SJSA1 (cell line): ENCODE results near the gene VPS13A. TPM values are rescaled to one million over a fixed set of nuclear protein-coding genes. Genes with fewer than 3 reads are reported as not detected.

Source experiments
- DNase-seq, 2 experiments: peaks; one replicate each; pipeline ENCODE4 v3.0.0-alpha.2; 2015 to 2020; ENCODE audit warnings: low spot score in 2 of 2, low read depth in 1 of 2
- H3K27ac ChIP-seq: fragments of 250-450 bp; sonication (Bioruptor Pico); 2 replicates; pipeline ENCODE4 v1.5.1; 2020; ENCODE audit warnings: mild to moderate bottlenecking, moderate library complexity
- H3K27me3 ChIP-seq: fragments of 250-450 bp; sonication (Bioruptor Pico); replicated peaks from 2 replicates; pipeline ENCODE4 v1.5.1; 2020; ENCODE audit warnings: mild to moderate bottlenecking, moderate library complexity
- H3K36me3 ChIP-seq: fragments of 250-450 bp; sonication (Bioruptor Pico); 2 replicates; pipeline ENCODE4 v1.5.1; 2020; ENCODE audit warnings: mild to moderate bottlenecking
- H3K4me1 ChIP-seq: fragments of 250-450 bp; sonication (Bioruptor Pico); replicated peaks from 2 replicates; pipeline ENCODE4 v1.6.1; 2021; ENCODE audit warnings: mild to moderate bottlenecking
- H3K4me3 ChIP-seq: fragments of 250-450 bp; sonication (Bioruptor Pico); 2 replicates; pipeline ENCODE4 v1.5.1; 2020; ENCODE audit warnings: mild to moderate bottlenecking
- H3K9me3 ChIP-seq: fragments of 250-450 bp; sonication (Bioruptor Pico); replicated peaks from 2 replicates; pipeline ENCODE4 v1.5.1; 2020; ENCODE audit warnings: mild to moderate bottlenecking
- total RNA-seq: library from RNA; depleted of rRNA; stranded (reverse); fragments of >200 nt; shearing (Covaris generic); gene quantifications from 2 replicates; pipeline ENCODE4 v1.2.3, GENCODE V29; 2014

Gene VPS13A
- total RNA-seq, 1 experiment from 2014 or later: 9.9 TPM

GRCh38 chr9:77291714-77292113, 114.4 kb downstream of the VPS13A start:
- H3K4me1 ChIP-seq: peaks cover 14% of the 10 kb centered on the region
- peak in 1 of 2 experiments; percentile 10 for DNase-seq
- no peaks in the 10 kb centered on the region for H3K27me3 ChIP-seq
- no peaks in the 10 kb centered on the region for H3K36me3 ChIP-seq
- H3K9me3 ChIP-seq: no peaks in the 10 kb centered on the region
- no peak overlapping the region for H3K4me3 ChIP-seq
- H3K27ac ChIP-seq: no peak overlapping the region

- Histone ChIP-seq H3K36me3 (no peaks in the 10 kb centered on the region), H3K27ac (no peak overlapping the region), H3K4me3 (no peak overlapping the region), H3K4me1 (peaks cover 14% of the 10 kb centered on the region), H3K27me3 (no peaks in the 10 kb centered on the region), H3K9me3 (no peaks in the 10 kb centered on the region)
- no peak for DNase-seq
These were observed 116.6 kb downstream of the VPS13A start for GRCh38 chr9:77293949-77294348.

GRCh38 chr9:77304543-77304942, 127.2 kb downstream of the VPS13A start:
- no peaks in the 10 kb centered on the region for H3K36me3 ChIP-seq
- H3K4me1 ChIP-seq: no peaks in the 10 kb centered on the region
- no peaks in the 10 kb centered on the region for H3K9me3 ChIP-seq
- no peaks in the 10 kb centered on the region for H3K27me3 ChIP-seq
- no peak overlapping the region for H3K27ac ChIP-seq
- DNase-seq: no peak
- no peak overlapping the region for H3K4me3 ChIP-seq

GRCh38 chr9:77305622-77306400, 128.5 kb downstream of the VPS13A start:
- H3K27me3 ChIP-seq: no peaks in the 10 kb centered on the region
- no peak for DNase-seq
- H3K27ac ChIP-seq: no peak overlapping the region
- no peaks in the 10 kb centered on the region for H3K9me3 ChIP-seq
- H3K4me1 ChIP-seq: no peaks in the 10 kb centered on the region
- H3K4me3 ChIP-seq: no peak overlapping the region
- no peaks in the 10 kb centered on the region for H3K36me3 ChIP-seq

GRCh38 chr9:77307166-77307565, 129.8 kb downstream of the VPS13A start:
- no peaks in the 10 kb centered on the region for H3K4me1 ChIP-seq
- H3K36me3 ChIP-seq: no peaks in the 10 kb centered on the region
- DNase-seq: no peak
- H3K9me3 ChIP-seq: no peaks in the 10 kb centered on the region
- H3K27ac ChIP-seq: no peak overlapping the region
- no peak overlapping the region for H3K4me3 ChIP-seq
- no peaks in the 10 kb centered on the region for H3K27me3 ChIP-seq

- no peak overlapping the region for H3K27ac ChIP-seq
- no peaks in the 10 kb centered on the region for H3K9me3 ChIP-seq
- no peak overlapping the region for H3K4me3 ChIP-seq
- no peaks in the 10 kb centered on the region for H3K4me1 ChIP-seq
- H3K36me3 ChIP-seq: no peaks in the 10 kb centered on the region
- no peaks in the 10 kb centered on the region for H3K27me3 ChIP-seq
- DNase-seq: no peak
These were observed 138.7 kb downstream of the VPS13A start for GRCh38 chr9:77316058-77316457.

GRCh38 chr9:77325058-77325457, 147.7 kb downstream of the VPS13A start:
- H3K9me3 ChIP-seq: no peaks in the 10 kb centered on the region
- no peak overlapping the region for H3K4me3 ChIP-seq
- no peaks in the 10 kb centered on the region for H3K4me1 ChIP-seq
- H3K27ac ChIP-seq: no peak overlapping the region
- H3K36me3 ChIP-seq: 0 out of 2 replicates have a peak, but pooled peaks cover 3% of the 10 kb centered on the region
- no peak for DNase-seq
- no peaks in the 10 kb centered on the region for H3K27me3 ChIP-seq

- Histone ChIP-seq H3K27ac (no peak overlapping the region), H3K27me3 (no peaks in the 10 kb centered on the region), H3K9me3 (no peaks in the 10 kb centered on the region), H3K4me3 (no peak overlapping the region), H3K4me1 (no peaks in the 10 kb centered on the region), H3K36me3 (0 out of 2 replicates have a peak, but pooled peaks cover 3% of the 10 kb centered on the region)
- DNase-seq: no peak
These were observed 150.8 kb downstream of the VPS13A start for GRCh38 chr9:77328102-77328501.

GRCh38 chr9:77370064-77370463, 192.7 kb downstream of the VPS13A start:
- Histone ChIP-seq H3K27ac (no peak overlapping the region), H3K36me3 (0 out of 2 replicates have a peak, but pooled peaks cover 3% of the 10 kb centered on the region), H3K4me3 (no peak overlapping the region), H3K9me3 (no peaks in the 10 kb centered on the region), H3K27me3 (no peaks in the 10 kb centered on the region), H3K4me1 (peaks cover 5% of the 10 kb centered on the region; the same call in 1 of the 2 replicates)
- no peak for DNase-seq

- no peak overlapping the region for H3K27ac ChIP-seq
- H3K9me3 ChIP-seq: no peaks in the 10 kb centered on the region
- H3K36me3 ChIP-seq: 0 out of 2 replicates have a peak, but pooled peaks cover 3% of the 10 kb centered on the region
- peak in 1 of 2 experiments; percentile 9 for DNase-seq
- H3K4me3 ChIP-seq: no peak overlapping the region
- H3K27me3 ChIP-seq: no peaks in the 10 kb centered on the region
- H3K4me1 ChIP-seq: peaks cover 5% of the 10 kb centered on the region; the same call in 1 of the 2 replicates
These were observed 196.9 kb downstream of the VPS13A start for GRCh38 chr9:77374266-77374665.

GRCh38 chr9:77375956-77376532, 198.7 kb downstream of the VPS13A start:
- Histone ChIP-seq H3K36me3 (0 out of 2 replicates have a peak, but pooled peaks cover under 1% of the 10 kb centered on the region), H3K27ac (no peak overlapping the region), H3K9me3 (no peaks in the 10 kb centered on the region), H3K4me3 (no peak overlapping the region), H3K27me3 (no peaks in the 10 kb centered on the region), H3K4me1 (peaks cover 5% of the 10 kb centered on the region; the same call in 1 of the 2 replicates)
- no peak for DNase-seq

GRCh38 chr9:77384406-77384805, 207.1 kb downstream of the VPS13A start:
- H3K27me3 ChIP-seq: no peaks in the 10 kb centered on the region
- H3K4me3 ChIP-seq: no peak overlapping the region
- peaks cover 4% of the 10 kb centered on the region; the same call in 1 of the 2 replicates for H3K4me1 ChIP-seq
- H3K27ac ChIP-seq: no peak overlapping the region
- no peaks in the 10 kb centered on the region for H3K9me3 ChIP-seq
- DNase-seq: no peak
- H3K36me3 ChIP-seq: no peaks in the 10 kb centered on the region

- no peaks in the 10 kb centered on the region for H3K9me3 ChIP-seq
- DNase-seq: peak in 1 of 2 experiments; percentile 3
- peaks cover 4% of the 10 kb centered on the region; the same call in 1 of the 2 replicates for H3K4me1 ChIP-seq
- H3K27me3 ChIP-seq: no peaks in the 10 kb centered on the region
- no peaks in the 10 kb centered on the region for H3K36me3 ChIP-seq
- no peak overlapping the region for H3K4me3 ChIP-seq
- H3K27ac ChIP-seq: no peak overlapping the region
These were observed 208.9 kb downstream of the VPS13A start for GRCh38 chr9:77386187-77386586.

- Histone ChIP-seq H3K36me3 (no peaks in the 10 kb centered on the region), H3K4me1 (no peaks in the 10 kb centered on the region), H3K9me3 (no peaks in the 10 kb centered on the region), H3K27me3 (no peaks in the 10 kb centered on the region), H3K27ac (no peak overlapping the region), H3K4me3 (no peak overlapping the region)
- no peak for DNase-seq
These were observed 214.5 kb downstream of the VPS13A start for GRCh38 chr9:77391834-77392233.
